Measurements from ENCODE around the gene CAPN10.

The CAPN10 gene

DNA sequence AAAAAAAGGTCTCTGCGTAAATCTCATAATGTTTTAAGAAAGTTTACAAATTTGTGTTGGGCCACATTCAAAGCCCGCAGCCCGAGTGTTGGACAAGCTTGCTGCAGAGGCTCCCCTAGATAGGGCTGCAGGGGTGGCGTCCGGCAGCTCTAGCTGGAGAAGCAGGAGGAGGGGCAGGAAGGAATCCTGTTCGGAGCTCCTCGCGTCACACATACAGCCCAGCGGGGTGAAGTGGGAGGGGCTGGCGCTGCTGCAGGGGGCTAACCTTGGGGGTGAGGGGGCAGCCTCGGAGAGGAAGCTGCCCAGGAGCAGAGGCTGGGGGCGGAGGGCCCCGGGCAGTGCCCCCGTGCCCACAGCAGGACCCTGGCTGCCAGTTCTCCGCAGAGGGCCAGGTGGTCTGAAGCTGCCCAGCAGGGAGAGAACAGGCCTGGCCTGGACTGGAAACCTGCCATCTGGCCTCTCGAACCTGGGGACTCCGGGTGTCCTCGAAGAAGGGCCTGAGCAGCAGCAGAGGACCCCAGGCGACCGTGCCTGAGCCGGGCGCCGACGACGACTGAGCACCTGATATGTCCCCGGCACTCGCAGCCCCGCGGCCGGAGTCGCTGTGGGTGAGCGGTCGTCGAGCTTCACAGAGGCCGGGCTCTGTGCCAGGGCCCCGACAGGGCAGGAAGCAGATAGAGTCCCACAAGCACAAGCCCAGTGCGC lies 36.1 kb downstream of the CAPN10 start:
- TF ChIP-seq GATA2 (IDR thresholded peaks at IDR 0.05; ENCODE audit: low read depth, low read length): no peak
- TF ChIP-seq GATA3 (IDR thresholded peaks at IDR 0.05; ENCODE audit: low read depth, low read length): no peak

- TF ChIP-seq GATA3 (IDR thresholded peaks at IDR 0.05; ENCODE audit: low read depth, low read length) (no peak), GATA2 (IDR thresholded peaks at IDR 0.05; ENCODE audit: low read depth, low read length) (no peak)
Measured at GRCh38 chr2:240623531-240624010, 37.0 kb downstream of the CAPN10 start.

- no peak for TF ChIP-seq GATA2 (IDR thresholded peaks at IDR 0.05; ENCODE audit: low read depth, low read length)
- TF ChIP-seq GATA3 (IDR thresholded peaks at IDR 0.05; ENCODE audit: low read depth, low read length): no peak
Measured at GRCh38 chr2:240624011-240624949, 37.7 kb downstream of the CAPN10 start.

- TF ChIP-seq GATA3 (IDR thresholded peaks at IDR 0.05; ENCODE audit: low read depth, low read length) (no peak), GATA2 (IDR thresholded peaks at IDR 0.05; ENCODE audit: low read depth, low read length) (no peak)
Measured at GRCh38 chr2:240624950-240625621, 38.6 kb downstream of the CAPN10 start, which contains the start of gene GPR35. Gene GPR35, plus strand, starts transcription at chr2:240625480. Its CDS starts 4,473 bp downstream, at chr2:240629953.

GRCh38 chr2:240626531-240627300 lies 40.2 kb downstream of the CAPN10 start:
- TF ChIP-seq GATA2 (IDR thresholded peaks at IDR 0.05; ENCODE audit: low read depth, low read length): no peak
- TF ChIP-seq GATA3 (IDR thresholded peaks at IDR 0.05; ENCODE audit: low read depth, low read length): no peak

DNA sequence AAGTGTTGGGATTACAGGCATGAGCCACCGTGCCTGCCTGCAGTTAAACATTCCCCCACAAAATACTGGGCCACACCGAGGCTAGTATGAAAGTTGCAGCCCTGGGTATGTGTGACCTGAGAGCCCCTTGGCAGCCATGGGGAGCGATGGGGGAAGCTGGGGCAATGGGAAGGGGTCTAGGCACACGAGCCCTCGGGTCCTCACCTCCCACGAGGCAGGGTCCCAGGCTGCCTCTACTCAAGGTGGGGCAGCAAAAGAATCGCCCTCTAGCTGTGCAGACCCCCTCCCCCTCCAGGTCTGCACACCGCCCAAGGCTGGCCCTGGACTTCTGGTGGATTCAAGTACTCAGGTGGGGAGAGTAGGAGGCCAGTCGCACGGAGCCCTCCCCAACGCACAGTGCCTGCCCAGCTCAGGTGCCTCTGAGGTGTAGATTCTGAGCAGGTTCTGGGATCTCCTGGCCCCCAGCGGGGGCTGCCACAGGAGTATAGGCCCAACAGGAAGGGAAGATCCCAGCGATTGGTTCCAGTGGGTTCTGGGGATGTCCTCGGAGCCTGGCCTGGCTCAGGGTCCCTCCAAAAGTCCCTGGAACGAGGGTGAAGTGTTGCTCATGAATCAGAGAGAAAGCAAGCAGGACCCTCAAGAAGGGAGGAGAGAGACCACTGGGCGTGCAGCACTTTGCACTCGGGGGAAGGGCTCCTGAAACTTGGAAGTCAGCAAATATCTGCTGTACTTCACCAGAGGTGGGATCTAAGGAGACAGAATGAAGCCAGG lies 41.4 kb downstream of the CAPN10 start:
- TF ChIP-seq GATA2 (IDR thresholded peaks at IDR 0.05; ENCODE audit: low read depth, low read length): no peak
- no peak for TF ChIP-seq GATA3 (IDR thresholded peaks at IDR 0.05; ENCODE audit: low read depth, low read length)

GRCh38 chr2:240628507-240628807 lies 41.9 kb downstream of the CAPN10 start:
- no peak for TF ChIP-seq GATA3 (IDR thresholded peaks at IDR 0.05; ENCODE audit: low read depth, low read length)
- no peak for TF ChIP-seq GATA2 (IDR thresholded peaks at IDR 0.05; ENCODE audit: low read depth, low read length)

DNA sequence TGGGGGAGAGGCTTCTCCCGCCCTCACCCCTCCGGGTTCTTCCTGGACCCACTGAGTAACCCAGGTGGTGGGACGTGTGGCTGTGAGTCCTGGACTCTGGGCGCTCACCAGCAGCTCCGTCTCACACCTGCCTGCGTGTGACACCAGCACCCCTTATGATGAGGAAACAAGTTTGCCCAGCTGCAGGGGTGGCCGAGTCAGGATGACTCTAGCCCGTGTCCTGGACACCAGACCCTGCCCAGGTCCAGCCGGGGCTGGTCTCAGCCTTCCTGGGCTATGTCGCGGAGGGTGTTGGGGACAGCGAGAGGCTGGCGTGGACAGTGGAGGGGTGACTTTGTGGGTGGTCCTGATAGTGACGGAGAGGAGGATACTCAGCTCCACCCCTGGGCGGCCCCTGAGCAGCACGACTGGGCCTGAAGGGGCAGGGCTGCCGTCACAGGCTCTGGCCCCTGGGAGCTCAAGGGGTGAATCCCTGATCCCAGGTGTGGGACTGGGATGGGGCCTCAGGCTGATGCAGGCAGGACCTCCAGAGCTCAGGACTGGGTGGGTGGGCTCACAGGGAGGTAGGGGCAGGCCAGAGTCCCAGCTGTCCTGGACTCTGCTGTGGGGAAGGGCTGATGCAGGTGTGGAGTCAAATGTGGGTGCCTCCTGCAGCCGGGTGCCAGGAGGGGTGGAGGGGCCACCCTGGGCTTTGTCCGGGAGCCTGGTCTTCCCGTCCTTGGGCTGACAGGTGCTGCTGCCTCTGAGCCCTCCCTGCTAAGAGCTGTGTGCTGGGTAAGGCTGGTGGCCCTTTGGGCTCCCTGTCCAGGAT lies 42.5 kb downstream of the CAPN10 start:
- TF ChIP-seq GATA3 (IDR thresholded peaks at IDR 0.05; ENCODE audit: low read depth, low read length) (no peak), GATA2 (IDR thresholded peaks at IDR 0.05; ENCODE audit: low read depth, low read length) (no peak)

GRCh38 chr2:240629619-240629967 lies 43.1 kb downstream of the CAPN10 start:
- TF ChIP-seq GATA3 (IDR thresholded peaks at IDR 0.05; ENCODE audit: low read depth, low read length) (no peak), GATA2 (IDR thresholded peaks at IDR 0.05; ENCODE audit: low read depth, low read length) (no peak)

DNA sequence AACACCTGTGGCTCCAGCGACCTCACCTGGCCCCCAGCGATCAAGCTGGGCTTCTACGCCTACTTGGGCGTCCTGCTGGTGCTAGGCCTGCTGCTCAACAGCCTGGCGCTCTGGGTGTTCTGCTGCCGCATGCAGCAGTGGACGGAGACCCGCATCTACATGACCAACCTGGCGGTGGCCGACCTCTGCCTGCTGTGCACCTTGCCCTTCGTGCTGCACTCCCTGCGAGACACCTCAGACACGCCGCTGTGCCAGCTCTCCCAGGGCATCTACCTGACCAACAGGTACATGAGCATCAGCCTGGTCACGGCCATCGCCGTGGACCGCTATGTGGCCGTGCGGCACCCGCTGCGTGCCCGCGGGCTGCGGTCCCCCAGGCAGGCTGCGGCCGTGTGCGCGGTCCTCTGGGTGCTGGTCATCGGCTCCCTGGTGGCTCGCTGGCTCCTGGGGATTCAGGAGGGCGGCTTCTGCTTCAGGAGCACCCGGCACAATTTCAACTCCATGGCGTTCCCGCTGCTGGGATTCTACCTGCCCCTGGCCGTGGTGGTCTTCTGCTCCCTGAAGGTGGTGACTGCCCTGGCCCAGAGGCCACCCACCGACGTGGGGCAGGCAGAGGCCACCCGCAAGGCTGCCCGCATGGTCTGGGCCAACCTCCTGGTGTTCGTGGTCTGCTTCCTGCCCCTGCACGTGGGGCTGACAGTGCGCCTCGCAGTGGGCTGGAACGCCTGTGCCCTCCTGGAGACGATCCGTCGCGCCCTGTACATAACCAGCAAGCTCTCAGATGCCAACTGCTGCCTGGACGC lies 43.6 kb downstream of the CAPN10 start:
- TF ChIP-seq GATA2 (IDR thresholded peaks at IDR 0.05; ENCODE audit: low read depth, low read length) (no peak), GATA3 (IDR thresholded peaks at IDR 0.05; ENCODE audit: low read depth, low read length) (no peak)

- TF ChIP-seq GATA2 (IDR thresholded peaks at IDR 0.05; ENCODE audit: low read depth, low read length) (no peak), GATA3 (IDR thresholded peaks at IDR 0.05; ENCODE audit: low read depth, low read length) (no peak)
Measured at GRCh38 chr2:240630771-240631547, 44.4 kb downstream of the CAPN10 start.

All from SH-SY5Y (cell line).